HepG2 (cell line): ENCODE measurements around the gene ACSF3.

Experiments
- CTCF ChIP-seq: sonication (generic); formaldehyde crosslinking; IDR thresholded peaks from 2 replicates; pipeline ENCODE4 v1.5.0; 2020; ENCODE audit warnings: mild to moderate bottlenecking, missing genetic modification reagents, moderate library complexity
- EZH2 ChIP-seq: conservative IDR thresholded peaks from 2 replicates; pipeline ENCODE4 v1.6.1; 2012; ENCODE audit warnings: mild to moderate bottlenecking, low read depth, low read length, moderate library complexity
- HCFC1 ChIP-seq: fragments of 150-350 bp; IDR thresholded peaks from 2 replicates; pipeline ENCODE4 v1.6.1; 2014; ENCODE audit warnings: low read depth, low read length
- JUND ChIP-seq: sonication (generic); formaldehyde crosslinking; IDR thresholded peaks from 2 replicates; pipeline ENCODE4 v1.8.0; 2022; ENCODE audit warnings: mild to moderate bottlenecking, missing genetic modification reagents
- SMC3 ChIP-seq: IDR thresholded peaks from 2 replicates; pipeline ENCODE4 v1.6.1; 2011; ENCODE audit warnings: low read length, improper control_type of control experiment
- USF2 ChIP-seq, 2 experiments: sonication (generic) in 1 of 2; formaldehyde crosslinking in 1 of 2; IDR thresholded peaks; 2 replicates each; pipeline versions ENCODE4 v1.5.1 to v1.6.1; 2011 to 2020; ENCODE audit warnings: borderline replicate concordance in 1 of 2, low read depth in 1 of 2, low read length in 1 of 2, mild to moderate bottlenecking in 1 of 2, missing genetic modification reagents in 1 of 2, moderate library complexity in 1 of 2
- ZNF747 ChIP-seq: sonication (generic); formaldehyde crosslinking; IDR thresholded peaks from 2 replicates; pipeline ENCODE4 v1.8.1; 2023; ENCODE audit warnings: missing genetic modification reagents, mild to moderate bottlenecking, borderline replicate concordance
- ZNF761 ChIP-seq: sonication (generic); formaldehyde crosslinking; conservative IDR thresholded peaks from 2 replicates; pipeline ENCODE4 v1.4.0; 2020; ENCODE audit warnings: mild to moderate bottlenecking, missing genetic modification reagents

GRCh38 chr16:89169778-89170177 is 76.1 kb downstream of the ACSF3 start:
- no peak for TF ChIP-seq ZNF761 (CRISPR knock-in tag)
- no peak for TF ChIP-seq CTCF
- TF ChIP-seq EZH2, result no peak
- no peak for TF ChIP-seq ZNF747 (CRISPR knock-in tag)
- TF ChIP-seq JUND (CRISPR knock-in tag), result no peak
- no peak for TF ChIP-seq USF2 (IDR thresholded peaks at IDR 0.05; ENCODE audit: low read depth, low read length)
- TF ChIP-seq USF2 (CRISPR knock-in tag; IDR thresholded peaks at IDR 0.05; ENCODE audit: borderline replicate concordance), result no peak
- TF ChIP-seq HCFC1, result no peak
- TF ChIP-seq SMC3, result no peak
